K562 (cell line): ENCODE data around the gene SLC16A1. TPM values are rescaled to one million over a fixed set of nuclear protein-coding genes. Genes with fewer than 3 reads are reported as not detected.

ENCODE experiments used
- ARID2 ChIP-seq: fragments of 450-650 bp; IDR thresholded peaks from 2 replicates; pipeline ENCODE4 v1.6.1; 2017; ENCODE audit warnings: antibody characterized with exemption, mild to moderate bottlenecking
- CC2D1A ChIP-seq: fragments of 450-650 bp; IDR thresholded peaks from 2 replicates; pipeline ENCODE4 v1.6.1; 2017; ENCODE audit warnings: mild to moderate bottlenecking
- ELF2 ChIP-seq: fragments of 250-450 bp; sonication (Bioruptor Pico); IDR thresholded peaks from 2 replicates; pipeline ENCODE4 v1.5.0; 2021; ENCODE audit warnings: mild to moderate bottlenecking
- HSF4 ChIP-seq: fragments of 250-450 bp; sonication (Bioruptor Pico); IDR thresholded peaks from 2 replicates; pipeline ENCODE4 v2.1.2; 2022; ENCODE audit warnings: mild to moderate bottlenecking, moderate library complexity, borderline replicate concordance
- KHSRP ChIP-seq: fragments of 450-650 bp; IDR thresholded peaks from 2 replicates; pipeline ENCODE4 v1.6.1; 2017
- MYNN ChIP-seq, 2 experiments: sonication (generic); formaldehyde crosslinking in 1 of 2; IDR thresholded peaks; 2 replicates each; pipeline versions ENCODE4 v1.5.0 to v1.6.1; 2016 to 2020; ENCODE audit warnings: antibody characterized with exemption in 1 of 2, missing genetic modification reagents in 1 of 2
- PHB ChIP-seq: fragments of 250-450 bp; sonication (Bioruptor Pico); IDR thresholded peaks from 2 replicates; pipeline ENCODE4 v1.5.0; 2021
- RAD21 ChIP-seq, 2 experiments: fragments of 250-450 bp in 1 of 2; fragments of 450-650 bp in 1 of 2; sonication (Bioruptor Pico) in 1 of 2; formaldehyde crosslinking in 1 of 2; IDR thresholded peaks in 1 of 2; conservative IDR thresholded peaks in 1 of 2; 2 replicates each; pipeline versions ENCODE4 v1.4.0 to v1.8.0; 2020 to 2022; ENCODE audit warnings: mild to moderate bottlenecking in 2 of 2, moderate library complexity in 1 of 2
- RBM25 ChIP-seq: fragments of 200-400 bp; formaldehyde crosslinking; IDR thresholded peaks from 2 replicates; pipeline ENCODE4 v1.6.1; 2018; ENCODE audit warnings: low read length, low read depth, moderate library complexity; ENCODE audit not compliant: severe bottlenecking
- SIX5 ChIP-seq, 2 experiments: IDR thresholded peaks; 2 replicates each; pipeline ENCODE4 v1.6.1; 2011; ENCODE audit warnings: low read length in 2 of 2, borderline replicate concordance in 1 of 2, low read depth in 1 of 2, mild to moderate bottlenecking in 1 of 2, moderate library complexity in 1 of 2; ENCODE audit not compliant: insufficient read depth in 1 of 2
- SMAD4 ChIP-seq: fragments of 250-450 bp; sonication (Bioruptor Pico); conservative IDR thresholded peaks from 2 replicates; pipeline ENCODE4 v1.8.0; 2021; ENCODE audit warnings: inconsistent platforms, mild to moderate bottlenecking, moderate library complexity
- SNAPC5 ChIP-seq: fragments of 250-450 bp; sonication (Bioruptor Pico); IDR thresholded peaks from 2 replicates; pipeline ENCODE4 v1.8.0; 2021; ENCODE audit warnings: moderate library complexity, mild to moderate bottlenecking, inconsistent platforms
- YBX1 ChIP-seq: fragments of 450-650 bp; IDR thresholded peaks from 2 replicates; pipeline ENCODE4 v1.7.1; 2016; ENCODE audit warnings: mild to moderate bottlenecking
- ZBTB7A ChIP-seq: IDR thresholded peaks from 2 replicates; pipeline ENCODE4 v1.6.1; 2011; ENCODE audit warnings: low read depth, mild to moderate bottlenecking, low read length, moderate library complexity, borderline replicate concordance; ENCODE audit not compliant: control insufficient read depth
- ZFPM2 ChIP-seq: fragments of 250-450 bp; sonication (Bioruptor Pico); IDR thresholded peaks from 2 replicates; pipeline ENCODE4 v1.5.1; 2022; ENCODE audit warnings: mild to moderate bottlenecking
- ZNF165 ChIP-seq: fragments of 250-450 bp; sonication (Bioruptor Pico); IDR thresholded peaks from 2 replicates; pipeline ENCODE4 v1.4.0; 2020; ENCODE audit warnings: borderline replicate concordance
- ZNF41 ChIP-seq: fragments of 250-450 bp; sonication (Bioruptor Pico); conservative IDR thresholded peaks from 2 replicates; pipeline ENCODE4 v1.4.0; 2020; ENCODE audit warnings: mild to moderate bottlenecking
- ZNF445 ChIP-seq: fragments of 250-450 bp; sonication (Bioruptor Pico); IDR thresholded peaks from 2 replicates; pipeline ENCODE4 v1.4.0; 2020; ENCODE audit warnings: low read depth, mild to moderate bottlenecking, moderate library complexity
- ZNF57 ChIP-seq: fragments of 450-650 bp; formaldehyde crosslinking; IDR thresholded peaks from 2 replicates; pipeline ENCODE4 v1.4.0; 2020; ENCODE audit warnings: mild to moderate bottlenecking, moderate library complexity
- ZNF586 ChIP-seq: fragments of 450-650 bp; formaldehyde crosslinking; conservative IDR thresholded peaks from 2 replicates; pipeline ENCODE4 v1.4.0; 2020; ENCODE audit warnings: mild to moderate bottlenecking, moderate library complexity
- ZZZ3 ChIP-seq: fragments of 450-650 bp; IDR thresholded peaks from 2 replicates; pipeline ENCODE4 v1.6.1; 2016; ENCODE audit warnings: antibody characterized with exemption, mild to moderate bottlenecking, moderate library complexity
- polyA plus RNA-seq, 8 experiments: library from polyadenylated mRNA; depleted of rRNA in 4 of 8; stranded (reverse) in 5 of 8; unstranded in 3 of 8; fragments of >200 nt; fragmentation: Nextera tagmentation in 2 of 8; fragmentation: Illumina TruSeq in 1 of 8; extraction: Ambion mirVana in 2 of 8; extraction: Trizol in 1 of 8; gene quantifications; 2 replicates each; pipeline versions ENCODE4 v1.2.1 to v1.2.3, GENCODE V29; 2011 to 2014; ENCODE audit warnings: inconsistent platforms in 1 of 8, missing spikeins in 1 of 8
- total RNA-seq, 7 experiments: library from RNA; depleted of rRNA in 6 of 7; stranded (reverse); fragments of >200 nt in 6 of 7; fragmentation: Illumina TruSeq in 2 of 7; extraction: Trizol in 2 of 7; gene quantifications; 2 replicates each; pipeline versions ENCODE4 v1.2.1 to v1.2.3, GENCODE V29; 2011 to 2021; ENCODE audit warnings: low replicate concordance in 1 of 7
- TF ChIP-seq, protein P1 (sequence below), 2 experiments: IDR thresholded peaks in 1 of 2; conservative IDR thresholded peaks in 1 of 2; 2 replicates each; pipeline ENCODE4 v1.6.1; 2016; ENCODE audit warnings: low read depth in 2 of 2, mild to moderate bottlenecking in 1 of 2, missing compliant biosample characterization in 1 of 2, missing genetic modification characterization in 1 of 2, moderate library complexity in 1 of 2
- TF ChIP-seq, protein P2 (sequence below): IDR thresholded peaks from 2 replicates; pipeline ENCODE4 v1.6.1; 2014; ENCODE audit warnings: antibody characterized with exemption

The SLC16A1 gene
- total and polyA plus RNA-seq, 9 of the 15 experiments (the other 6 are each of a cell fraction or from before 2014, with no cell fraction given), result 73.1 to 244 (median 117) TPM

DNA sequence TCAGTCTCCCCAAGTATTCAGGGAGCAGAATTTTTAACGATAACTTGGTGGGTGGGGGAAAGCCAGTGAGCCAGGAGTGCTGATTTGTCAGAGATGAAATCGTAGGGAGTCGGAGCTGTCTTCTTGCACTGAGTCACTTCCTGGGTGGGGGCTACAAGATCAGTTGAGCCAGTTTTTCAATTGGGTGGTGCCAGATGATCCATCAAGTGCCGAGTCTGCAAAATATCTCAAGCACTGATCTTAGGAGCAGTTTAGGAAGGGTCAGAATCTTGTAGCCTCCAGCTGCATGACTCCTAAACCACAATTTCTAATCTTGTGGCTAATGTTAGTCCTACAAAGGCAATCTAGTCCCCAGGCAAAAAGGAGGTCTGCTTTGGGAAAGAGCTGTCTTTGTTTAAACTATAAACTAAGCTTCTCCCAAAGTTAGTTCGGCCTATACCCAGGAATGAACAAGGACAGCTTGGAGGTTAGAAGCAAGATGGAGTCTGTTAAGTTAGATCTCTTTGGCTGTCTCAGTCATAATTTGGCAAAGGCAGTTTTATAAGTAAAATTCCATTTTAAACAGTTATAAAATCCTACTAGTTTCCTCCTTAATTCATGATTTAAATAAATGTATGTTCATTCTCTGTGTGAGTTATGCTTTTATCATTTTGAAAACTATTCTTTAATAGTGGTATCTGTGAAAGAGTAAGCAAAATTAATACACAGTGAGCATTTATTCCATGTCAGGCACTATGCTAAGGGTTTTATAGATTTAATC, 51.7 kb downstream of the SLC16A1 start (continued):
- 0 out of 2 replicates have a peak, but pooled peaks have one; percentile 48 for TF ChIP-seq SMAD4
- TF ChIP-seq YBX1, result no peak
- TF ChIP-seq ZNF445, result no peak
- TF ChIP-seq ZZZ3, result no peak
- TF ChIP-seq MYNN (IDR thresholded peaks at IDR 0.05), result no peak
- TF ChIP-seq MYNN (CRISPR knock-in tag; IDR thresholded peaks at IDR 0.05), result no peak
- TF ChIP-seq HSF4 (CRISPR knock-in tag), result no peak
- no peak for TF ChIP-seq ARID2
- TF ChIP-seq SIX5 (IDR thresholded peaks at IDR 0.05; ENCODE audit: borderline replicate concordance in 1 of 2, insufficient read depth in 1 of 2, low read depth in 1 of 2, low read length in 2 of 2), result no peak
- peak; percentile 100 for TF ChIP-seq CC2D1A
- no peak; the same call in 1 of the 2 replicates for TF ChIP-seq ZBTB7A
- TF ChIP-seq RAD21 (CRISPR knock-in tag; conservative IDR thresholded peaks at IDR 0.05 in 1 of 2, IDR thresholded peaks at IDR 0.05 in 1 of 2), result no peak
- TF ChIP-seq, protein P1, sequence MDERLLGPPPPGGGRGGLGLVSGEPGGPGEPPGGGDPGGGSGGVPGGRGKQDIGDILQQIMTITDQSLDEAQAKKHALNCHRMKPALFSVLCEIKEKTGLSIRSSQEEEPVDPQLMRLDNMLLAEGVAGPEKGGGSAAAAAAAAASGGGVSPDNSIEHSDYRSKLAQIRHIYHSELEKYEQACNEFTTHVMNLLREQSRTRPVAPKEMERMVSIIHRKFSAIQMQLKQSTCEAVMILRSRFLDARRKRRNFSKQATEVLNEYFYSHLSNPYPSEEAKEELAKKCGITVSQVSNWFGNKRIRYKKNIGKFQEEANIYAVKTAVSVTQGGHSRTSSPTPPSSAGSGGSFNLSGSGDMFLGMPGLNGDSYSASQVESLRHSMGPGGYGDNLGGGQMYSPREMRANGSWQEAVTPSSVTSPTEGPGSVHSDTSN (CRISPR knock-in tag; IDR thresholded peaks at IDR 0.05; ENCODE audit: low read depth), result no peak
- TF ChIP-seq, protein P1 (tag; conservative IDR thresholded peaks at IDR 0.05; ENCODE audit: low read depth), result peak; percentile 72; the same call in 1 of the 2 replicates
- TF ChIP-seq KHSRP, result no peak; the same call in 1 of the 2 replicates
- TF ChIP-seq, protein P2, sequence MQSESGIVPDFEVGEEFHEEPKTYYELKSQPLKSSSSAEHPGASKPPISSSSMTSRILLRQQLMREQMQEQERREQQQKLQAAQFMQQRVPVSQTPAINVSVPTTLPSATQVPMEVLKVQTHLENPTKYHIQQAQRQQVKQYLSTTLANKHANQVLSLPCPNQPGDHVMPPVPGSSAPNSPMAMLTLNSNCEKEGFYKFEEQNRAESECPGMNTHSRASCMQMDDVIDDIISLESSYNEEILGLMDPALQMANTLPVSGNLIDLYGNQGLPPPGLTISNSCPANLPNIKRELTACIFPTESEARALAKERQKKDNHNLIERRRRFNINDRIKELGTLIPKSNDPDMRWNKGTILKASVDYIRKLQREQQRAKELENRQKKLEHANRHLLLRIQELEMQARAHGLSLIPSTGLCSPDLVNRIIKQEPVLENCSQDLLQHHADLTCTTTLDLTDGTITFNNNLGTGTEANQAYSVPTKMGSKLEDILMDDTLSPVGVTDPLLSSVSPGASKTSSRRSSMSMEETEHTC, result no peak
- no peak for TF ChIP-seq PHB
- TF ChIP-seq RBM25, result no peak
- no peak for TF ChIP-seq ZNF586 (CRISPR knock-in tag)
- TF ChIP-seq ZNF57 (CRISPR knock-in tag), result no peak
- no peak for TF ChIP-seq ZNF165 (CRISPR knock-in tag)
- TF ChIP-seq ZFPM2 (CRISPR knock-in tag), result no peak
- TF ChIP-seq ELF2 (CRISPR knock-in tag), result no peak
- no peak for TF ChIP-seq SNAPC5 (CRISPR knock-in tag)
- 0 out of 2 replicates have a peak, but pooled peaks have one; percentile 11 for TF ChIP-seq ZNF41
